GM12892 (cell line): ENCODE measurements around the gene VPS54.

Experiments used
- DNase-seq: peaks from one replicate; pipeline ENCODE4 v3.0.0; 2011; ENCODE audit not compliant: insufficient read length
- FAIRE-seq: peaks from 2 replicates; lab custom pipeline; 2011; peaks lifted over from hg19 to GRCh38; lab: Jason Lieb, UNC
- POLR2A ChIP-seq: IDR thresholded peaks from 2 replicates; pipeline ENCODE4 v1.6.1; 2011; ENCODE audit warnings: low read depth, low read length, control low read depth
- POLR2AphosphoS5 ChIP-seq: IDR thresholded peaks from 2 replicates; pipeline ENCODE4 v1.6.1; 2011; ENCODE audit warnings: low read depth, low read length, control low read depth
- TAF1 ChIP-seq: IDR thresholded peaks from 2 replicates; pipeline ENCODE4 v1.6.1; 2011; ENCODE audit warnings: low read depth, mild to moderate bottlenecking, control low read depth, low read length, borderline replicate concordance

Gene VPS54

GRCh38 chr2:63872571-63873328 lies 146.5 kb downstream of the VPS54 start:
- TF ChIP-seq POLR2A (no peak), TAF1 (no peak), POLR2AphosphoS5 (no peak)
- FAIRE-seq (no peak), DNase-seq (no peak)

- no peak for TF ChIP-seq POLR2A
- no peak for TF ChIP-seq TAF1
- TF ChIP-seq POLR2AphosphoS5 = no peak
- no peak for FAIRE-seq
- DNase-seq = no peak
These were observed 147.4 kb downstream of the VPS54 start for GRCh38 chr2:63871864-63872263.

GRCh38 chr2:63870679-63871078 lies 148.5 kb downstream of the VPS54 start:
- no peak for DNase-seq
- no peak for FAIRE-seq
- TF ChIP-seq TAF1 = no peak
- TF ChIP-seq POLR2A = no peak
- TF ChIP-seq POLR2AphosphoS5 = no peak

- TF ChIP-seq POLR2A (no peak), POLR2AphosphoS5 (no peak), TAF1 (no peak)
- no peak for DNase-seq
- FAIRE-seq = no peak
These were observed 153.1 kb downstream of the VPS54 start for GRCh38 chr2:63866009-63866709.

- DNase-seq (no peak), FAIRE-seq (peak; percentile 73)
- TF ChIP-seq TAF1 (no peak), POLR2AphosphoS5 (no peak), POLR2A (no peak)
These were observed 153.9 kb downstream of the VPS54 start for GRCh38 chr2:63865159-63865799.

- TF ChIP-seq TAF1 = no peak
- no peak for TF ChIP-seq POLR2A
- no peak for TF ChIP-seq POLR2AphosphoS5
- DNase-seq (no peak), FAIRE-seq (no peak)
These were observed 155.5 kb downstream of the VPS54 start for GRCh38 chr2:63863707-63864106.

- DNase-seq (no peak), FAIRE-seq (no peak)
- no peak for TF ChIP-seq TAF1
- TF ChIP-seq POLR2AphosphoS5 = no peak
- TF ChIP-seq POLR2A = no peak
These were observed 156.4 kb downstream of the VPS54 start for GRCh38 chr2:63862806-63863205.

- DNase-seq (no peak), FAIRE-seq (peak; percentile 89)
- TF ChIP-seq POLR2A = no peak
- TF ChIP-seq POLR2AphosphoS5 = no peak
- no peak for TF ChIP-seq TAF1
These were observed 157.9 kb downstream of the VPS54 start for GRCh38 chr2:63861220-63861822.

GRCh38 chr2:63858291-63858690 lies 160.9 kb downstream of the VPS54 start:
- DNase-seq (no peak), FAIRE-seq (no peak)
- no peak for TF ChIP-seq TAF1
- TF ChIP-seq POLR2AphosphoS5 = no peak

- TF ChIP-seq POLR2AphosphoS5 (no peak), POLR2A (no peak), TAF1 (no peak)
- FAIRE-seq (no peak), DNase-seq (no peak)
These were observed 163.0 kb downstream of the VPS54 start for GRCh38 chr2:63856303-63856603.

GRCh38 chr2:63855418-63856302 lies 163.6 kb downstream of the VPS54 start:
- no peak for FAIRE-seq
- DNase-seq = no peak
- no peak for TF ChIP-seq POLR2A
- no peak for TF ChIP-seq POLR2AphosphoS5
